Measurements from ENCODE around the gene WDR12. TPM values are rescaled to one million over a fixed set of nuclear protein-coding genes. Genes with fewer than 3 reads are reported as not detected.

The WDR12 gene
- total and polyA plus RNA-seq, 9 of the 15 experiments (the other 6 are each of a cell fraction or from before 2014, with no cell fraction given), result 109 to 554 (median 174) TPM

GRCh38 chr2:202950592-202950991 lies 39.1 kb upstream of the WDR12 start (continued):
- TF ChIP-seq, protein P1, sequence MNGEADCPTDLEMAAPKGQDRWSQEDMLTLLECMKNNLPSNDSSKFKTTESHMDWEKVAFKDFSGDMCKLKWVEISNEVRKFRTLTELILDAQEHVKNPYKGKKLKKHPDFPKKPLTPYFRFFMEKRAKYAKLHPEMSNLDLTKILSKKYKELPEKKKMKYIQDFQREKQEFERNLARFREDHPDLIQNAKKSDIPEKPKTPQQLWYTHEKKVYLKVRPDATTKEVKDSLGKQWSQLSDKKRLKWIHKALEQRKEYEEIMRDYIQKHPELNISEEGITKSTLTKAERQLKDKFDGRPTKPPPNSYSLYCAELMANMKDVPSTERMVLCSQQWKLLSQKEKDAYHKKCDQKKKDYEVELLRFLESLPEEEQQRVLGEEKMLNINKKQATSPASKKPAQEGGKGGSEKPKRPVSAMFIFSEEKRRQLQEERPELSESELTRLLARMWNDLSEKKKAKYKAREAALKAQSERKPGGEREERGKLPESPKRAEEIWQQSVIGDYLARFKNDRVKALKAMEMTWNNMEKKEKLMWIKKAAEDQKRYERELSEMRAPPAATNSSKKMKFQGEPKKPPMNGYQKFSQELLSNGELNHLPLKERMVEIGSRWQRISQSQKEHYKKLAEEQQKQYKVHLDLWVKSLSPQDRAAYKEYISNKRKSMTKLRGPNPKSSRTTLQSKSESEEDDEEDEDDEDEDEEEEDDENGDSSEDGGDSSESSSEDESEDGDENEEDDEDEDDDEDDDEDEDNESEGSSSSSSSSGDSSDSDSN (IDR thresholded peaks at IDR 0.05; ENCODE audit: borderline replicate concordance in 1 of 2, low read depth in 2 of 2, low read length in 2 of 2), result no peak
- no peak for TF ChIP-seq CHD1 (IDR thresholded peaks at IDR 0.05; ENCODE audit: low read length)
- no peak for TF ChIP-seq HDAC8 (tag; IDR thresholded peaks at IDR 0.05)
- TF ChIP-seq SMARCA5 (IDR thresholded peaks at IDR 0.05), result no peak
- TF ChIP-seq, protein P2, sequence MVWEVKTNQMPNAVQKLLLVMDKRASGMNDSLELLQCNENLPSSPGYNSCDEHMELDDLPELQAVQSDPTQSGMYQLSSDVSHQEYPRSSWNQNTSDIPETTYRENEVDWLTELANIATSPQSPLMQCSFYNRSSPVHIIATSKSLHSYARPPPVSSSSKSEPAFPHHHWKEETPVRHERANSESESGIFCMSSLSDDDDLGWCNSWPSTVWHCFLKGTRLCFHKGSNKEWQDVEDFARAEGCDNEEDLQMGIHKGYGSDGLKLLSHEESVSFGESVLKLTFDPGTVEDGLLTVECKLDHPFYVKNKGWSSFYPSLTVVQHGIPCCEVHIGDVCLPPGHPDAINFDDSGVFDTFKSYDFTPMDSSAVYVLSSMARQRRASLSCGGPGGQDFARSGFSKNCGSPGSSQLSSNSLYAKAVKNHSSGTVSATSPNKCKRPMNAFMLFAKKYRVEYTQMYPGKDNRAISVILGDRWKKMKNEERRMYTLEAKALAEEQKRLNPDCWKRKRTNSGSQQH (CRISPR knock-in tag; IDR thresholded peaks at IDR 0.05), result no peak
- TF ChIP-seq CREB1 (IDR thresholded peaks at IDR 0.05), result peak; percentile 50; the same call in 1 of the 2 replicates
- peak; percentile 26; the same call in 1 of the 2 replicates for TF ChIP-seq CREB1 (CRISPR knock-in tag; IDR thresholded peaks at IDR 0.05)
- TF ChIP-seq, protein P3, sequence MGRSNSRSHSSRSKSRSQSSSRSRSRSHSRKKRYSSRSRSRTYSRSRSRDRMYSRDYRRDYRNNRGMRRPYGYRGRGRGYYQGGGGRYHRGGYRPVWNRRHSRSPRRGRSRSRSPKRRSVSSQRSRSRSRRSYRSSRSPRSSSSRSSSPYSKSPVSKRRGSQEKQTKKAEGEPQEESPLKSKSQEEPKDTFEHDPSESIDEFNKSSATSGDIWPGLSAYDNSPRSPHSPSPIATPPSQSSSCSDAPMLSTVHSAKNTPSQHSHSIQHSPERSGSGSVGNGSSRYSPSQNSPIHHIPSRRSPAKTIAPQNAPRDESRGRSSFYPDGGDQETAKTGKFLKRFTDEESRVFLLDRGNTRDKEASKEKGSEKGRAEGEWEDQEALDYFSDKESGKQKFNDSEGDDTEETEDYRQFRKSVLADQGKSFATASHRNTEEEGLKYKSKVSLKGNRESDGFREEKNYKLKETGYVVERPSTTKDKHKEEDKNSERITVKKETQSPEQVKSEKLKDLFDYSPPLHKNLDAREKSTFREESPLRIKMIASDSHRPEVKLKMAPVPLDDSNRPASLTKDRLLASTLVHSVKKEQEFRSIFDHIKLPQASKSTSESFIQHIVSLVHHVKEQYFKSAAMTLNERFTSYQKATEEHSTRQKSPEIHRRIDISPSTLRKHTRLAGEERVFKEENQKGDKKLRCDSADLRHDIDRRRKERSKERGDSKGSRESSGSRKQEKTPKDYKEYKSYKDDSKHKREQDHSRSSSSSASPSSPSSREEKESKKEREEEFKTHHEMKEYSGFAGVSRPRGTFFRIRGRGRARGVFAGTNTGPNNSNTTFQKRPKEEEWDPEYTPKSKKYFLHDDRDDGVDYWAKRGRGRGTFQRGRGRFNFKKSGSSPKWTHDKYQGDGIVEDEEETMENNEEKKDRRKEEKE (IDR thresholded peaks at IDR 0.05; ENCODE audit: borderline replicate concordance in 1 of 2, control insufficient read depth in 1 of 2, low read depth in 2 of 2, low read length in 1 of 2), result no peak
- TF ChIP-seq ZNF445 (CRISPR knock-in tag; IDR thresholded peaks at IDR 0.05; ENCODE audit: low read depth), result no peak
- no peak for TF ChIP-seq ZBTB2 (IDR thresholded peaks at IDR 0.05)
- no peak for TF ChIP-seq TAF15 (IDR thresholded peaks at IDR 0.05; ENCODE audit: low read depth, low read length)
- TF ChIP-seq POLR2A (conservative IDR thresholded peaks at IDR 0.05), result no peak
- no peak for TF ChIP-seq TARDBP (IDR thresholded peaks at IDR 0.05)
- TF ChIP-seq SRSF3 (IDR thresholded peaks at IDR 0.05; ENCODE audit: insufficient read depth, low read length), result no peak
- TF ChIP-seq, protein P4, sequence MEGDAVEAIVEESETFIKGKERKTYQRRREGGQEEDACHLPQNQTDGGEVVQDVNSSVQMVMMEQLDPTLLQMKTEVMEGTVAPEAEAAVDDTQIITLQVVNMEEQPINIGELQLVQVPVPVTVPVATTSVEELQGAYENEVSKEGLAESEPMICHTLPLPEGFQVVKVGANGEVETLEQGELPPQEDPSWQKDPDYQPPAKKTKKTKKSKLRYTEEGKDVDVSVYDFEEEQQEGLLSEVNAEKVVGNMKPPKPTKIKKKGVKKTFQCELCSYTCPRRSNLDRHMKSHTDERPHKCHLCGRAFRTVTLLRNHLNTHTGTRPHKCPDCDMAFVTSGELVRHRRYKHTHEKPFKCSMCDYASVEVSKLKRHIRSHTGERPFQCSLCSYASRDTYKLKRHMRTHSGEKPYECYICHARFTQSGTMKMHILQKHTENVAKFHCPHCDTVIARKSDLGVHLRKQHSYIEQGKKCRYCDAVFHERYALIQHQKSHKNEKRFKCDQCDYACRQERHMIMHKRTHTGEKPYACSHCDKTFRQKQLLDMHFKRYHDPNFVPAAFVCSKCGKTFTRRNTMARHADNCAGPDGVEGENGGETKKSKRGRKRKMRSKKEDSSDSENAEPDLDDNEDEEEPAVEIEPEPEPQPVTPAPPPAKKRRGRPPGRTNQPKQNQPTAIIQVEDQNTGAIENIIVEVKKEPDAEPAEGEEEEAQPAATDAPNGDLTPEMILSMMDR (IDR thresholded peaks at IDR 0.05 in 2 of 3, conservative IDR thresholded peaks at IDR 0.05 in 1 of 3; ENCODE audit: insufficient read depth in 2 of 3, low read depth in 1 of 3, low read length in 3 of 3), result no peak
- TF ChIP-seq KLF1 (tag; IDR thresholded peaks at IDR 0.05), result no peak
- no peak for TF ChIP-seq NFATC3 (IDR thresholded peaks at IDR 0.05)

Data from K562 (cell line).